H1 (cell line): ENCODE results near the gene FITM1. TPM values are rescaled to one million over a fixed set of nuclear protein-coding genes. Genes with fewer than 3 reads are reported as not detected.

Source experiments
- ASH2L ChIP-seq: fragments of 200-600, 300-600 bp; sonication (generic); IDR thresholded peaks from one replicate; pipeline ENCODE4 v1.7.1; 2017; ENCODE audit warnings: low read length
- ATF3 ChIP-seq: IDR thresholded peaks from 2 replicates; pipeline ENCODE4 v1.6.1; 2011; ENCODE audit warnings: low read depth, mild to moderate bottlenecking, low read length; ENCODE audit not compliant: insufficient read depth
- CBX8 ChIP-seq: fragments of 300-800, 300-1000 bp; sonication (generic); IDR thresholded peaks from 2 replicates; pipeline ENCODE4 v1.7.1; 2016; ENCODE audit warnings: low read depth, low read length, borderline replicate concordance
- NRF1 ChIP-seq: IDR thresholded peaks from 2 replicates; pipeline ENCODE4 v1.6.1; 2011; ENCODE audit warnings: mild to moderate bottlenecking, low read depth, low read length, improper control_type of control experiment
- SP1 ChIP-seq: IDR thresholded peaks from 2 replicates; pipeline ENCODE4 v1.6.1; 2011; ENCODE audit warnings: low read depth, low read length
- TAF7 ChIP-seq: optimal IDR thresholded peaks from 2 replicates; pipeline ENCODE3; 2011; ENCODE audit warnings: low read depth, mild to moderate bottlenecking, inconsistent platforms, low read length, moderate library complexity, borderline replicate concordance
- ZNF274 ChIP-seq: IDR thresholded peaks from 2 replicates; pipeline ENCODE4 v1.7.0; 2012; ENCODE audit warnings: low read length, borderline replicate concordance; ENCODE audit errors: extremely low read depth
- polyA plus RNA-seq, 7 experiments: library from polyadenylated mRNA; depleted of rRNA in 3 of 7; stranded (reverse) in 5 of 7; unstranded in 2 of 7; fragments of >200 nt in 5 of 7; fragments of 200-250 nt in 2 of 7; gene quantifications; 1 replicate in 5 of 7; 2 replicates in 1 of 7; 4 replicates in 1 of 7; pipeline versions ENCODE4 v1.2.1 to v1.2.3, GENCODE V29; 2011 to 2013; ENCODE audit warnings: missing spikeins in 2 of 7, mixed read lengths in 2 of 7
- total RNA-seq: library from RNA; stranded (reverse); fragmentation: NEBNext Ultra II Directional; extraction: Animal tissue kit (Norgen Biotek cat#: 25700); gene quantifications from 2 replicates; pipeline ENCODE4 v1.2.1, GENCODE V29; 2021

The FITM1 gene
- total and polyA plus RNA-seq, 2 of the 8 experiments (the other 6 are each of a cell fraction or from before 2014, with no cell fraction given) = 0.53 to 0.76 TPM

GRCh38 chr14:24100197-24100981, 30.1 kb upstream of the FITM1 start (continued):
- TF ChIP-seq SP1 (no peak), ATF3 (no peak), TAF7 (no peak), CBX8 (no peak), ZNF274 (no peak), ASH2L (no peak), NRF1 (no peak)
